Measurements from ENCODE around the gene POLR1H.
A peak's percentile ranks its signal among the peaks of the same experiment; 100 is the strongest.

The POLR1H gene

GRCh38 chr6:30062471-30063178 is 1.6 kb downstream of the POLR1H start:
- no peak for DNase-seq

- DNase-seq: no peak
These were observed 2.2 kb downstream of the POLR1H start for GRCh38 chr6:30063315-30063714.

GRCh38 chr6:30066082-30066481 is 5.0 kb downstream of the POLR1H start:
- no peak for DNase-seq

- DNase-seq: peak; percentile 78
These were observed 5.8 kb downstream of the POLR1H start, which contains the start of gene PPP1R11 for GRCh38 chr6:30066577-30067459. Gene PPP1R11 (plus strand): TSS chr6:30067198. CDS start chr6:30067411, 213 bp downstream.

- DNase-seq: no peak
These were observed 6.5 kb downstream of the POLR1H start for GRCh38 chr6:30067460-30068139.

- no peak for DNase-seq
These were observed 10.2 kb downstream of the POLR1H start for GRCh38 chr6:30071081-30071818.

- DNase-seq: no peak
These were observed 10.8 kb downstream of the POLR1H start for GRCh38 chr6:30071858-30072257.

- DNase-seq: no peak
These were observed 12.6 kb downstream of the POLR1H start for GRCh38 chr6:30073489-30074235.

- no peak for DNase-seq
These were observed 13.4 kb downstream of the POLR1H start for GRCh38 chr6:30074331-30075093.

- no peak for DNase-seq
These were observed 14.2 kb downstream of the POLR1H start, which contains the start of gene RNF39 for GRCh38 chr6:30075094-30075789. Gene RNF39 (minus strand): TSS chr6:30075769. CDS start chr6:30075585, 184 bp downstream.

GRCh38 chr6:30075790-30076732 is 15.0 kb downstream of the POLR1H start:
- DNase-seq: no peak

- no peak for DNase-seq
These were observed 16.2 kb downstream of the POLR1H start for GRCh38 chr6:30077218-30077617.

- no peak for DNase-seq
These were observed 26.8 kb downstream of the POLR1H start for GRCh38 chr6:30087876-30088275.

- no peak for DNase-seq
These were observed 30.7 kb downstream of the POLR1H start for GRCh38 chr6:30091577-30092381.

- no peak for DNase-seq
These were observed 31.9 kb downstream of the POLR1H start for GRCh38 chr6:30092852-30093543.

GRCh38 chr6:30093951-30094661 is 33.0 kb downstream of the POLR1H start:
- DNase-seq: no peak

GRCh38 chr6:30096829-30097228 is 35.8 kb downstream of the POLR1H start:
- DNase-seq: no peak
